H1 (cell line): ENCODE measurements around the gene ASZ1. TPM values are rescaled to one million over a fixed set of nuclear protein-coding genes. Genes with fewer than 3 reads are reported as not detected.

ENCODE experiments used
- CTCF ChIA-PET: fragments of 300-600 bp; sonication (Branson Sonifier 250); formaldehyde crosslinking; loops from one replicate; lab custom pipeline; 2021; ENCODE audit not compliant: partially characterized antibody; lab: Charles Lee
- POLR2A ChIA-PET: fragments of 300-600 bp; sonication (Branson Sonifier 250); formaldehyde crosslinking; loops from one replicate; lab custom pipeline; 2021; ENCODE audit warnings: inconsistent platforms; ENCODE audit not compliant: partially characterized antibody; lab: Charles Lee
- DNase-seq, 2 experiments: peaks; one replicate each; pipeline versions ENCODE4 v3.0.0 to v3.0.0-alpha.2; 2010 to 2022; ENCODE audit warnings: low spot score in 2 of 2, low read depth in 1 of 2, mixed read lengths in 1 of 2
- FAIRE-seq: peaks from 2 replicates; lab custom pipeline; 2011; peaks lifted over from hg19 to GRCh38; lab: Jason Lieb, UNC
- H2AFZ ChIP-seq: 2 replicates; pipeline ENCODE4 v1.8.1; 2012; ENCODE audit warnings: low read length, inconsistent platforms
- H2AK5ac ChIP-seq: 2 replicates; pipeline ENCODE4 v1.6.1; 2013; ENCODE audit warnings: low read depth, low read length
- H2BK120ac ChIP-seq: replicated peaks from 2 replicates; pipeline ENCODE3; 2013; ENCODE audit warnings: low read depth, low read length, inconsistent platforms
- H2BK12ac ChIP-seq: 2 replicates; pipeline ENCODE4 v1.6.1; 2013; ENCODE audit warnings: low read depth, low read length
- H2BK15ac ChIP-seq: 2 replicates; pipeline ENCODE4 v1.6.1; 2013; ENCODE audit warnings: low read length
- H2BK20ac ChIP-seq: 2 replicates; pipeline ENCODE4 v1.6.1; 2013; ENCODE audit warnings: low read length
- H2BK5ac ChIP-seq: 2 replicates; pipeline ENCODE4 v1.6.1; 2013; ENCODE audit warnings: low read depth, low read length
- H3K14ac ChIP-seq: 2 replicates; pipeline ENCODE4 v1.6.1; 2013; ENCODE audit warnings: inconsistent platforms; ENCODE audit not compliant: insufficient read length
- H3K18ac ChIP-seq: 2 replicates; pipeline ENCODE4 v1.6.1; 2013; ENCODE audit warnings: low read length; ENCODE audit errors: extremely low read depth
- H3K23ac ChIP-seq: 2 replicates; pipeline ENCODE4 v1.6.1; 2013; ENCODE audit warnings: inconsistent platforms; ENCODE audit not compliant: insufficient read length
- H3K23me2 ChIP-seq: 2 replicates; pipeline ENCODE4 v1.6.1; 2013; ENCODE audit warnings: low read depth, low read length
- H3K27ac ChIP-seq: 2 replicates; pipeline ENCODE4 v1.6.1; 2011; ENCODE audit warnings: low read depth, low read length, inconsistent platforms
- H3K27me3 ChIP-seq, 4 experiments: replicated peaks in 1 of 4; 1 replicate in 1 of 4; 2 replicates in 3 of 4; pipeline versions ENCODE4 v1.6.1 to v1.8.1; 2011 to 2013; ENCODE audit warnings: low read length in 3 of 4, mild to moderate bottlenecking in 3 of 4, inconsistent platforms in 2 of 4, mixed read lengths in 2 of 4, moderate library complexity in 1 of 4; ENCODE audit not compliant: control insufficient read depth in 3 of 4, insufficient read depth in 3 of 4; ENCODE audit errors: extremely low read depth in 1 of 4
- H3K36me3 ChIP-seq, 4 experiments: 2 replicates each; pipeline versions ENCODE4 v1.6.1 to v1.8.1; 2011 to 2013; ENCODE audit warnings: mild to moderate bottlenecking in 4 of 4, low read length in 3 of 4, moderate library complexity in 2 of 4, control low read depth in 1 of 4, inconsistent platforms in 1 of 4; ENCODE audit not compliant: insufficient read depth in 4 of 4, control insufficient read depth in 2 of 4
- H3K4ac ChIP-seq: replicated peaks from 2 replicates; pipeline ENCODE3; 2013; ENCODE audit warnings: low read length, low read depth, mixed read lengths, inconsistent platforms; ENCODE audit not compliant: insufficient read length
- H3K4me1 ChIP-seq, 4 experiments: replicated peaks in 1 of 4; 1 replicate in 1 of 4; 2 replicates in 3 of 4; pipeline versions ENCODE4 v1.6.1 to v1.8.1; 2011 to 2013; ENCODE audit warnings: low read length in 3 of 4, inconsistent platforms in 2 of 4, mixed read lengths in 1 of 4; ENCODE audit not compliant: insufficient read depth in 4 of 4, control insufficient read depth in 3 of 4
- H3K4me2 ChIP-seq, 2 experiments: 2 replicates each; pipeline versions ENCODE4 v1.6.1 to v1.8.1; 2011 to 2013; ENCODE audit warnings: low read depth in 2 of 2, low read length in 2 of 2, control low read depth in 1 of 2, inconsistent platforms in 1 of 2, mild to moderate bottlenecking in 1 of 2; ENCODE audit not compliant: insufficient read depth in 1 of 2
- H3K4me3 ChIP-seq, 4 experiments: fragments of 200-600, 300-600 bp in 1 of 4; sonication (generic), shearing (Covaris generic), sonication (Bioruptor Twin) in 1 of 4; 2 replicates each; pipeline versions ENCODE4 v1.5.1 to v1.8.1; 2011 to 2016; ENCODE audit warnings: low read length in 4 of 4, low read depth in 3 of 4, control low read depth in 2 of 4, inconsistent platforms in 2 of 4, mild to moderate bottlenecking in 2 of 4, mixed read lengths in 1 of 4, moderate library complexity in 1 of 4; ENCODE audit not compliant: insufficient read depth in 2 of 4; ENCODE audit errors: extremely low read depth in 1 of 4
- H3K56ac ChIP-seq: replicated peaks from 2 replicates; pipeline ENCODE3; 2013; ENCODE audit warnings: low read depth, mild to moderate bottlenecking, mixed read lengths, low read length, inconsistent platforms; ENCODE audit not compliant: insufficient read length
- H3K79me1 ChIP-seq: 2 replicates; pipeline ENCODE4 v1.6.1; 2013; ENCODE audit warnings: low read depth, low read length, control low read depth
- H3K79me2 ChIP-seq, 2 experiments: 2 replicates each; pipeline versions ENCODE4 v1.6.1 to v1.8.1; 2012 to 2013; ENCODE audit warnings: low read length in 2 of 2, mild to moderate bottlenecking in 2 of 2, inconsistent platforms in 1 of 2; ENCODE audit not compliant: insufficient read depth in 2 of 2, control insufficient read depth in 1 of 2
- H3K9ac ChIP-seq, 4 experiments: replicated peaks in 1 of 4; 1 replicate in 1 of 4; 2 replicates in 3 of 4; pipeline versions ENCODE4 v1.6.1 to v1.8.1; 2011 to 2013; ENCODE audit warnings: low read depth in 3 of 4, low read length in 3 of 4, control low read depth in 2 of 4, mild to moderate bottlenecking in 2 of 4, moderate library complexity in 2 of 4, inconsistent platforms in 1 of 4; ENCODE audit errors: extremely low read depth in 1 of 4
- H3K9me3 ChIP-seq, 2 experiments: 2 replicates each; pipeline versions ENCODE4 v1.6.1 to v1.8.1; 2012 to 2013; ENCODE audit warnings: mild to moderate bottlenecking in 2 of 2, moderate library complexity in 2 of 2, control low read depth in 1 of 2, inconsistent platforms in 1 of 2, low read depth in 1 of 2, low read length in 1 of 2, mixed read lengths in 1 of 2; ENCODE audit not compliant: insufficient read depth in 2 of 2
- H4K20me1 ChIP-seq, 2 experiments: replicated peaks in 1 of 2; 2 replicates each; pipeline versions ENCODE3 to v1.8.1; 2011 to 2013; ENCODE audit warnings: inconsistent platforms in 2 of 2, low read length in 2 of 2, mild to moderate bottlenecking in 1 of 2; ENCODE audit not compliant: insufficient read depth in 2 of 2, control insufficient read depth in 1 of 2
- H4K5ac ChIP-seq: 2 replicates; pipeline ENCODE4 v1.6.1; 2013; ENCODE audit warnings: low read length, low read depth, mixed read lengths, inconsistent platforms; ENCODE audit not compliant: insufficient read length
- H4K8ac ChIP-seq: 2 replicates; pipeline ENCODE4 v1.8.0; 2013; ENCODE audit warnings: mild to moderate bottlenecking, moderate library complexity, low read length, inconsistent platforms; ENCODE audit not compliant: insufficient read depth; ENCODE audit errors: extremely low read depth
- H4K91ac ChIP-seq: replicated peaks from 2 replicates; pipeline ENCODE3; 2013; ENCODE audit warnings: low read length, mixed read lengths, inconsistent platforms; ENCODE audit not compliant: insufficient read length
- BRCA1 ChIP-seq: IDR thresholded peaks from 2 replicates; pipeline ENCODE4 v1.6.1; 2012; ENCODE audit warnings: low read depth, low read length, improper control_type of control experiment
- CBX5 ChIP-seq: fragments of 300-800, 300-1000 bp; sonication (generic); IDR thresholded peaks from 2 replicates; pipeline ENCODE4 v1.7.1; 2016; ENCODE audit warnings: antibody characterized with exemption, low read length, low read depth
- CBX8 ChIP-seq: fragments of 300-800, 300-1000 bp; sonication (generic); IDR thresholded peaks from 2 replicates; pipeline ENCODE4 v1.7.1; 2016; ENCODE audit warnings: low read depth, low read length, borderline replicate concordance
- CREB1 ChIP-seq: IDR thresholded peaks from 2 replicates; pipeline ENCODE4 v1.6.1; 2012; ENCODE audit warnings: inconsistent platforms
- EGR1 ChIP-seq: IDR thresholded peaks from 2 replicates; pipeline ENCODE4 v1.6.1; 2011; ENCODE audit warnings: low read depth, low read length, borderline replicate concordance
- JUN ChIP-seq: IDR thresholded peaks from 2 replicates; pipeline ENCODE4 v1.6.1; 2011; ENCODE audit warnings: low read depth, mild to moderate bottlenecking, improper control_type of control experiment, low read length
- NRF1 ChIP-seq: IDR thresholded peaks from 2 replicates; pipeline ENCODE4 v1.6.1; 2011; ENCODE audit warnings: mild to moderate bottlenecking, low read depth, low read length, improper control_type of control experiment
- POLR2AphosphoS5 ChIP-seq: IDR thresholded peaks from 2 replicates; pipeline ENCODE4 v1.6.1; 2011; ENCODE audit warnings: low read depth, low read length
- SIN3A ChIP-seq, 2 experiments: IDR thresholded peaks in 1 of 2; conservative IDR thresholded peaks in 1 of 2; 2 replicates each; pipeline ENCODE4 v1.6.1; 2011 to 2012; ENCODE audit warnings: low read length in 2 of 2, improper control_type of control experiment in 1 of 2, low read depth in 1 of 2, mild to moderate bottlenecking in 1 of 2
- SIX5 ChIP-seq: IDR thresholded peaks from 2 replicates; pipeline ENCODE4 v1.6.1; 2011; ENCODE audit warnings: mild to moderate bottlenecking, low read depth, low read length
- SRF ChIP-seq: IDR thresholded peaks from 2 replicates; pipeline ENCODE4 v1.6.1; 2011; ENCODE audit warnings: mild to moderate bottlenecking, low read depth, low read length, moderate library complexity
- YY1 ChIP-seq: IDR thresholded peaks from 2 replicates; pipeline ENCODE4 v1.6.1; 2011; ENCODE audit warnings: low read depth, mild to moderate bottlenecking, low read length
- ZNF274 ChIP-seq: IDR thresholded peaks from 2 replicates; pipeline ENCODE4 v1.7.0; 2012; ENCODE audit warnings: low read length, borderline replicate concordance; ENCODE audit errors: extremely low read depth
- WGBS, 2 experiments: shearing (Covaris generic) in 1 of 2; methylation state at CpG; one replicate each; pipeline versions ENCODE4 v1.1.6 to v1.1.7; 2013 to 2015; ENCODE audit warnings: low lambda C conversion rate in 2 of 2, mixed read lengths in 2 of 2, inconsistent platforms in 1 of 2, low coverage in 1 of 2, missing lambda C conversion rate in 1 of 2; ENCODE audit not compliant: insufficient replicate concordance in 2 of 2, insufficient coverage in 1 of 2, insufficient read length in 1 of 2; ENCODE audit errors: extremely low coverage in 1 of 2, missing lambda C conversion rate in 1 of 2; 5-methylcytosine and 5-hydroxymethylcytosine counted together
- polyA plus RNA-seq, 7 experiments: library from polyadenylated mRNA; depleted of rRNA in 3 of 7; stranded (reverse) in 5 of 7; unstranded in 2 of 7; fragments of >200 nt in 5 of 7; fragments of 200-250 nt in 2 of 7; gene quantifications; 1 replicate in 5 of 7; 2 replicates in 1 of 7; 4 replicates in 1 of 7; pipeline versions ENCODE4 v1.2.1 to v1.2.3, GENCODE V29; 2011 to 2013; ENCODE audit warnings: missing spikeins in 2 of 7, mixed read lengths in 2 of 7
- total RNA-seq: library from RNA; stranded (reverse); fragmentation: NEBNext Ultra II Directional; extraction: Animal tissue kit (Norgen Biotek cat#: 25700); gene quantifications from 2 replicates; pipeline ENCODE4 v1.2.1, GENCODE V29; 2021
- TF ChIP-seq, protein P1 (sequence below): IDR thresholded peaks from 2 replicates; pipeline ENCODE4 v1.6.1; 2012; ENCODE audit warnings: low read length, inconsistent platforms

ASZ1 gene
- total and polyA plus RNA-seq, 2 of the 8 experiments (the other 6 are each of a cell fraction or from before 2014, with no cell fraction given) = not detected

GRCh38 chr7:117408831-117409230 lies 18.5 kb downstream of the ASZ1 start:
- no peak overlapping the region for H2BK12ac ChIP-seq
- CTCF ChIA-PET = interaction anchor here (3.7 kb wide), 1 partner anchor 9 kb away, joined by 20 read pairs; no protein-coding TSS in a partner anchor
- no peaks in the 10 kb centered on the region for H3K36me3 ChIP-seq
- H3K23ac ChIP-seq = no peak overlapping the region
- no peaks in the 10 kb centered on the region for H3K23me2 ChIP-seq
- no peak overlapping the region for H4K8ac ChIP-seq
- no peak overlapping the region for H4K5ac ChIP-seq
- H3K27ac ChIP-seq = no peak overlapping the region
- H3K4me1 ChIP-seq = no peaks in the 10 kb centered on the region
- H3K14ac ChIP-seq = no peak overlapping the region
- TF ChIP-seq CBX8 (no peak), ZNF274 (no peak), YY1 (no peak), NRF1 (no peak), SIN3A (conservative IDR thresholded peaks at IDR 0.05 in 1 of 2, IDR thresholded peaks at IDR 0.05 in 1 of 2; ENCODE audit: low read depth in 1 of 2, low read length in 2 of 2) (no peak), JUN (no peak), BRCA1 (no peak), CREB1 (no peak), EGR1 (no peak), SRF (no peak), CBX5 (no peak), SIX5 (no peak), POLR2AphosphoS5 (no peak)
- TF ChIP-seq, protein P1, sequence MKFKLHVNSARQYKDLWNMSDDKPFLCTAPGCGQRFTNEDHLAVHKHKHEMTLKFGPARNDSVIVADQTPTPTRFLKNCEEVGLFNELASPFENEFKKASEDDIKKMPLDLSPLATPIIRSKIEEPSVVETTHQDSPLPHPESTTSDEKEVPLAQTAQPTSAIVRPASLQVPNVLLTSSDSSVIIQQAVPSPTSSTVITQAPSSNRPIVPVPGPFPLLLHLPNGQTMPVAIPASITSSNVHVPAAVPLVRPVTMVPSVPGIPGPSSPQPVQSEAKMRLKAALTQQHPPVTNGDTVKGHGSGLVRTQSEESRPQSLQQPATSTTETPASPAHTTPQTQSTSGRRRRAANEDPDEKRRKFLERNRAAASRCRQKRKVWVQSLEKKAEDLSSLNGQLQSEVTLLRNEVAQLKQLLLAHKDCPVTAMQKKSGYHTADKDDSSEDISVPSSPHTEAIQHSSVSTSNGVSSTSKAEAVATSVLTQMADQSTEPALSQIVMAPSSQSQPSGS = no peak
- TF ChIP-seq, all 59 proteins: peak for 0
- H3K79me1 ChIP-seq = no peaks in the 10 kb centered on the region
- H3K56ac ChIP-seq = no peak overlapping the region
- H3K27me3 ChIP-seq = no peaks in the 10 kb centered on the region
- no peak overlapping the region for H4K91ac ChIP-seq
- no peak overlapping the region for H2BK15ac ChIP-seq
- H3K9me3 ChIP-seq = no peaks in the 10 kb centered on the region
- no peaks in the 10 kb centered on the region for H4K20me1 ChIP-seq
- no peak overlapping the region for H2AFZ ChIP-seq
- no peak overlapping the region for H2AK5ac ChIP-seq
- H3K4me3 ChIP-seq = no peak overlapping the region
- no peaks in the 10 kb centered on the region for H3K79me2 ChIP-seq
- no peak overlapping the region for H2BK5ac ChIP-seq
- no peak overlapping the region for H3K4me2 ChIP-seq
- no peak overlapping the region for H3K9ac ChIP-seq
- WGBS, 2 experiments = 93% methylated on average over 1 of the region's 1 CpG; no CpG with 5 or more reads in 1 of the 2 experiments
- no peak for FAIRE-seq
- H3K4ac ChIP-seq = no peak overlapping the region
- POLR2A ChIA-PET = no interaction called here
- no peak overlapping the region for H3K18ac ChIP-seq
- H2BK120ac ChIP-seq = no peak overlapping the region
- DNase-seq = no peak
- no peak overlapping the region for H2BK20ac ChIP-seq
